8988T (cell line): Measurements from ENCODE around the gene LBR.
A peak's percentile ranks its signal among the peaks of the same experiment; 100 is the strongest.
"Not testable (repeated sequence)": the region's sequence is repeated elsewhere in the genome, so short reads cannot be mapped to it uniquely, and the experiment has no call there.

Source experiments
- DNase-seq: peaks from one replicate; pipeline ENCODE4 v3.0.0; 2011

LBR gene

DNA sequence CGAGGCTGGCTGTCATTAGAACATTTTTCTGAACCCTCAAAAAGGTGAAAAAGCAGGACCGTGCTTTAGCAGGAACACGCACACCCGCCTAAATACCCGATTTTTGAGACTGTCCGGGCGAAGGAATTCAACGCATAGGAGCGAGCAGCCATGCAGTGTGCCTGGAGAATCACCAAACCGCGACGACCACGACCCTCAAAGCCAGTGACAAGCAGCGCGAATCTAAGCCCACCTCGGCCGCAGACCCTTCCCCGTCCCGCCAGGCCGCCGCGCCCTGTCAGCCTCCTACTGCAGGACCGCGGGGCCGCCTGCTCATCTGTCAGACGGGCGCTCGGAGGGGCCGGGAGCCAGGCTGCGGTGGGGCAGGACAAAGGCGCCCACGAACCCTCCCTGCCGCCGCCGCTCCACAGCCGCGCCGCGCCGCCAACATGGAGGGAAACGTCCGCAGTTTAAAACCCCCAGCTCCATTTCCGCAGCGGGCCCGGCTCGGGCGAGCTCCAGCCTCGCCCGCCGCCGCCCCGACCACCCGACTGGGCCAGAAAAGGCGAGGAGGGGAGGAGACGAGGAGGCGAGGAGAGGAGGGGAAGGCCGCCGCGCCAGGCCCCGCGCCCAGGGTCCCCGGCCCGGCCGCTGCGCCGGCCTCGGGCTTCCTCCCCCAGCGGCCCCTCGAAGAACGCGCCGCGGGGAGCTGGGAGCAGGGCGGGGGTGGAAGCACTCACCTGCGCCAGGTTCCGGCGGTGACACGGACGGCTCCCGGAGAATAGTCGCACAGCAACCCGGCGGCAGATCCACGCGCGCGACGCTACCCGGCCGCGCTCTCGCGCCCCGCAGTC, at the start of gene LBR:
LBR (minus strand) TSS at position 804 of the 833 bp plus-strand sequence. CDS start 3,963 bp downstream, outside the sequence.
- peak; percentile 40 for DNase-seq

DNA sequence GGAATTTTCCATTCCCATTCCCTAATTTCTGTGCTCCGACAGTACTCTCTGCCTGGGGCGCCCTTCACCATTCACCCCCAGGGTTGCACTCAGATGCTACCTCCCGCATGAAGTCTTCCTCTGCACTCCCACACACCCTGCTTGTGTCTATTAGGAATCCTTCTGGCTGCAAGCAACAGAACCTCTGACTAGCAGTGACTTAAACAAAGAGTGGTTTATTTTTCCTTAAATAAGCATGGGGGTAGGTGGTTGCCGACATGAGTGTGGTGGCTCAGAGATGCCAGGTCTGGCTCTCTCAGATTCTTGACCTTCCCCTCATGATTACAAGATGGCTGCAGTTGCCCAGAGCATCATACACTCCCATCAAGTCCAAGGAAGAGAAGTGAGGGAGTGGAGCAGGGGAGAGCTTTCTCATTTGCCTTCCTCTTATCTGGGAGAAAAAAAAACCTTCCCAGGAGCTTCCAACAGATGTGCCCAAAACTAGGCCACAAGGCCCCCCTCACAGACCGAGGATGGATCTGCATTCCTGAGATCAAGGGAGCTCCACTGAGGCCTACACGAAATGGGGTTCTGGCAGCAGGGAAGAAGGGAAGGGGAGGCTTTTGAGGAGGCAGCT, 49.6 kb upstream of the LBR start:
- no peak for DNase-seq

DNA sequence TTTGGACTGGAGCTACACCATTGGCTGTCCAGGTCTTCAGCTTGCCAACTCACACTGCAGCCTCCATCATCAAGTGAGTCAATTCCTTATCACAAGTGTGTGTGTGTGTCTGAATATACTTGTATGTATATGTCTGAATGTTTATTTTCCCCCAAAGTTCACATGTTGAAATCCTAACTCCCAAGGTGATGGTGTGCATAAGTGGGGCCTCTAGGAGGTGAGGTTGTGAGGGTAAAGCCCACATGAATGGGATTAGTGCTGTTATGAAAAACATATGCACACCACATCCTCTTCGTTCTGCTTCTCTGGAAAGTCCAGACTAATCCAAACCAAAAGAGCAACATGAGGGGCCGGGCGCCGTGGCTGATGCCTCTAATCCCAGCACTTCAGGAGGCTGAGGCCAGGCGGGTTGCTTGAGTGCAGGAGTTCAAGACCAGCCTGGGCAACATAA, 48.7 kb upstream of the LBR start:
- no peak for DNase-seq

DNA sequence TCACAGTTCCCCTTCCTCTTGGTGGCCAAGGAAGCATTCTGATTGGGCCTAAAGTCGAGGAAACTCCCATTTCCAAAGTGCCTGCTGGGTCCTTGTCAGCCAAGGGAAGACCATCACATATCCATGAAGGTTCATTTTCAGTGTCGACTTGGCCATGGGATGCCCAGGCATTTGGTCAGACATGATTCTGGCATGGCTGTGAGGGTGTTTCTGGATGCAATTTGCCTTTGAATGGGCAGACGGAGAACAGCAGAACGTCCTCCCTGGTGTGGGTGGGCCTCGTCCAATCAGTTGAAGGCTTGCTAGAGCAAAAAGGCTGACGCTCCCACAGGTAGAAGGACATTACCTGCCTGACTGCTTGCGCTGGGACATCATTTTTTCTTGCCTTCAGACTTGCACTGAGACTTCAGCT, 48.3 kb upstream of the LBR start:
- no peak for DNase-seq

DNA sequence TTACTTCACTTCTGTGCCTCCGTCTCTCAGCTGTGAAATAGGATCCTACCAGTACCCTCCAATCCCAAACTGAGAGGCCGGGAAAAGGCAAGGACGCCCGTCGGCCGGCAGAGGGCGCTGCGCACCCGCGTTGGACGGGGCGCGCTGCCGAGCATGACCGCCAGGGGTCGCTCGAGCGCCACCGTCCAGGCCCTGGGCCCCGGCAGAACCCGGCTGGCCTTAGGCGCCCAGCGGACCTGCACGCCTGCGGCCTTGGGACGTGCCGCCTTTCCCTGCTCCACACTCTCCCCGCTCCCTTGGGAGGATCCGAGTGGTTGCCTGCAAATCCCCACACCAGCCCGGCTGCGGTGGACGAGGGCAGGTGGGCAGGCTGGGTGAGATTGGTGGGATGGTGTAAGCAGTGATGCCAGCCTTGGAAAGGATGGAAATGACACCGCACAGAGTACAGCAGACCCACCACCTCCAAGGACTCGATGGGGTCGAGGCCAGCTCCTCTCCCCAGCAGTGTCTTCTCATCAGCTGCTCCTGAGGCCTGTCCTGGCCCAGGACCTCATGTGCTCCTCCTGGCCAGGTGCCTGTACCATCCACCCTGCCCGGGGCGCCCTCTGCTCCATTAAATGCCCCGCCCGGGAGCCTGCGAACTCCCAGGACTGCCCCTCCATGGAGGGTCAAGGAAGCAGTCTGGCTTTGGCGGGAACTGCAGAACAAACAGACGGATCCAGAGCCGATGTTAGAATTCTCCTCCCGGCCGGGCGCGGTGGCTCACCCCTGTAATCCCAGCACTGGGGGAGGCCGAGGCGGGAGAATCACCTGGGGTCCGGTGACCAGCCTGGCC, 47.4 kb upstream of the LBR start:
- peak; percentile 87 for DNase-seq

DNA sequence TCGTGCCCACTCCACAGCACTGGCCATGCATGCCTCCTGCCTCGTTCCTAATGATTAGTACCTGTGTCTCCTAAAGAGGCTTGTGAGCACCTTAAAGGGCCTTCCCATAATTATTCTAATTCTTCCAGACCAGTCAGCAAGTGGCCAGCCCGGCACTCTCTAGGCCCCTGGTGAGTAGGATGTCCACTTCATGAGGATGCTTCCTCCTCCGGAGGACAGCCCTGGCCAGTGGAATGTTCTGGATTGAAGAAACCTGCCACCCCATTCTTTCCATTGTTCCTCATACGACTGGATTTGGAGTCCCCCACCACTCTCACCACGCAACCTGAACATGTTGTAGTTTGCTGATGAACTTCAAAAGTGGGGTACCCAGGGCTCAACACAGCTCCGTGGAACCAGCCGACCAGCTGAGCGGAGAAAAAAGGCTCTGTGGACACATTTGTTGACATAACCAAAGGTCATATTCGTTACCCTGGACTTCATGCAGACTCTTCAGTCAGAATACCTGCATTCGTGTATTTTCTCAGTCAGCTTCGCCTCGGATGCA, 46.7 kb upstream of the LBR start:
- DNase-seq = no peak

DNA sequence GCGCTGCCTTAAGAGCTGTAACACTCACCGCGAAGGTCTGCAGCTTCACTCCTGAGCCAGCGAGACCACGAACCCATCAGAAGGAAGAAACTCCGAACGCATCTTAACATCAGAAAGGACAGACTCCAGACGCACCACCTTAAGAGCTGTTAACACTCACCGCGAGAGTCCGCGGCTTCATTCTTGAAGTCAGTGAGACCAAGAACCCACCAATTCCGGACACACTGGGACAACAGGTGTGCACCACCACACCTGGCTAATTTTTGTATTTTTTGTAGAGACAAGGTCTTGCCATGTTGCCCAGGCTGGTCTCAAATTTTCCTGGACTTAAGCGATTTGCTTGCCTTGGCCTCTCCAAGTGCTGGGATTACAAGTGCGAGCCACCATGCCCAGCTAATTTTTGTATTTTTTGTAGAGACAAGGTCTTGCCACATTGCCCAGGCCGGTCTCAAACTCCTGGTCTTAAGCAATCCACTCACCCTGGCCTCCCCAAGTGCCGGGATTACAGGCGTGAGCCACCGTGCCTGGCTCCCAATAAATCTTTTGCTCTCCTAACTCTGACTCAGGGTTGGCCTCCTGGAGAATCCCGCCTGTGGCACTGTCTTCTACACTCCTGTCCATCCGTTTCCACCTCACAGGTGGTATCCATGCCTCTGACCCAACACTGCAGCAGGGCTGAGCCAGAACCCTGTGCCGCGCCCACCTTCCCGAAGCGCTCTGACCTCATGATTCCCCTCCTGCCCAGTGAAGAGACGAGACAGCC, 46.0 kb upstream of the LBR start:
- DNase-seq = not testable (repeated sequence)

DNA sequence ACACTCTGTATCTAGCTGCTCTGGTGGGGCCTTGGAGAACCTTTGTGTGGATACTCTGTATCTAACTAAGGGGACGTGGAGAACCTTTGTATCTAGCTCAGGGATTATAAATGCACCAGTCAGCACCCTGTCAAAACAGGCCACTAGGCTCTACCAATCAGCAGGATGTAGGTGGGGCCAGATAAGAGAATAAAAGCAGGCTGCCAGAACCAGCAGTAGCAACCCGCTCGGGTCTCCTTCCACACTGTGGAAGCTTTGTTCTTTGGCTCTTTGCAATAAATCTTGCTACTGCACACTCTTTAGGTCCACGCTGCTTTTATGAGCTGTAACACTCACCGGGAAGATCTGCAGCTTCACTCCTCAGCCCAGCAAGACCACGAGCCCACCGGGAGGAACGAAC, 45.4 kb upstream of the LBR start:
- DNase-seq = not testable (repeated sequence)

DNA sequence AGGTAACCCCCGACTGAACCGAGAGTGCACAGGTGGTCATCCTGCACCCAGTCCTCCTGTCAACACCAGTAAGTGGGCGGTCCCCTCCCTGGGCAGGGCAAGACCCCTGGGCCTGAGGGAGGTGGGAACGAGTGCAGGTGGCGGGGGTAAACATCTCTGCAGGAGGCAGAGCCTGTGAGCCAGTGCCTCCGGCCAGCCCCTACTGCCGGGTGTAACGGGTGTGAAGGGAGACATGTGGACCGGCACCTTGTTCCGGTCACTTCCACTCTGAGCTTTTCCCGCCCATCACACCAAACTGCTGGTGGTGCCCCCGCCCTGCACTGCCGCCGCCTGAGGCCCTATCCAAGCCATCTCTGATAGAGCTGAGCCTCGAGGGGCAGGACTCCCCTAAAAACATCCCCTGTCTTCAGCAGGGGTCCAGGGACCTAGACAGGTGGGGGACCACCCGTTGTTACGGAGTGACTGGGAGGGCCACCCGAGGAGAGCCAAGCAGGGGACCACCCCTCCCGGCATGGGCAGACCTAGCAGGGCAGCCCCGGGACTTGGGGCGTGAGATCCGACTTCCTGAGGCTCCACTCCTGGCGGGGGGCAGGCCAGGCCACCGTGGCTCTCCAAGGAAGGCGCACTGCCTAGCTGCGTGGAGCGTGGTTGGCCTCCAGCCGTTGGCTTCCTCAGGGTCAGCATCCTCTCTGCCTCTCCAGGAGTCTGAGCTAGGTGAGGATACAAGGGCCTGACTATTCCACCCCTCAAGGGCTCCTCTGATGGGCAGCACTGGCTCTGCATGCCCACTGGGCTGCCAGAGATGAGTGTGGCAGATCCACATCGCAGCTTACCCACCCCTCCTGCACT, 43.8 kb upstream of the LBR start:
- DNase-seq = no peak

DNA sequence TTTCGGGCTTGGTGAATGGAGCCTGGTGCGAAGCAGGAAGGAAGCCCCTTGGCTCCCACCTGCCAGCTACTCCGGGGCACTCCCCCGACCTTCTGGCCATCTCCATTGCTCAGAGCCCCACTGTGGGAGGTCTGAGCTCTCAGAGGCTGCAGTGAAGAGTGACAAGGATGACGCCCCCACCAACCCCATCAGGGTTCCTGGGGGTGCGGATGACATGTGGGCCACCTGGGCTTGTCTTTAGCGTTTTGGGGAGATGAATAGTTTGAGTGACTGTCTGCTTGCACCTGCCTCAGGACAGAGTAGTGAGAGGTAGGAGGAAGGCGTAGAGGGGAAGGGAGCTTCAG, 43.2 kb upstream of the LBR start:
- DNase-seq = no peak

DNA sequence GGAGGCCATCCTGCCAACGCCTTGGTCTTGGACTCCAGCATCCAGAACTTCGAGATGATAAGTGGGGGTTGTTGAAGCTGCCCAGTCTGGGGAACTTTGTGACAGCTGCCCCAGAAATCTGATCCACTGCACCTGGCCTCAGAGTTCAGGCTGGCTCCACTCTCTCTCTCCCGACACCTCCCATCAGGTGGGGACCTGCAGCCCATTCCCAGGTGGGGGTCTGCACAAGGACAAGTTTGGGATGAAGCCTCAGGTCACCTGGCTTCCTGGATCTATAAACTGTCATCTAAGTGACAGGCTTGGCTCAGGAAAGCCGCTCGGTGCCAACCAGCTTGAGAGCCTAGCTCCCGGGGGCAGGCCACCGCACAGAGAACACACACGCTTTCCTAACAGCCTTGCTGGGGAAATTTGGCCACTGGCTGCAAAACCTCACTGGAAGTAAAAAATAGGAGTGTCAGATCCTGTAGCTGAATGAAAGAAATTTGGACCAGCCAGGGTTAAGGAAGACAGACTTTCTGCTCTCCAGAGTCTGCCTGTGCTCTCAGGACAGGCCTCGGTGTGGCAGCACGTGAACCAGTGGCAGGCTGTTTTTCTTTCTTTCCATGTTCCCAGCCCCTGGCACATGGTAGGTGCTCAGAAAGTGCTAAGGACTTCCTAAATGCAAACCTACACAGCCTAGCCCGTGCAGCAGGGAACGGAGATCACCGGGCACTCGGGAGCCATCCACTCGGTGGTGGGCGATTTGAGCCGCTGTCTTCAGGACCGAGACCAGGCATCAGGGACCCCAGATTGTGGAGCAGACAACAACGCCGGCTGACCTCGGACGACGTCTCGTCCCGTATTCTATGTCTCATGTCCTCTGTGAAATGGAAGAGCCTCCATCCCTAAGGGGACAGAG, 42.6 kb upstream of the LBR start:
- no peak for DNase-seq

DNA sequence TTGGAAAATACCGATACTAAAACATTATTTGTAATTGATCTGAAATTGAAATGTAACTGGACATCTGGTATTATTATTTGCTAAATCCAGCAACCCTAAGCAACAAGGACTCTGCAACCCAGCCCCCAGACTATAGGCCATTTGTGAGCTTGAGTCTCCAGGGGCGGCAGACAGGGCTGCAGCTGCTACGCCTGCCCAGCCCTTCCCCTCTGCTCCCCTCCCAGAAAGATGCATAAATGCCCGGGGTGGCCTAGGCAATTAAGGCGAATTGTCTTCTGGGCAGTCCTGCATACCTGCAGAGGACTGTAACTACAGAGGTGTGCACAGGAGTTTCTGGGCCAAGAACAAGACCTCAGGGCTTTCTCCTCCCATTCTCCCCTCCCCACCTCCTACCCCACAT, 41.2 kb upstream of the LBR start:
- DNase-seq = no peak

DNA sequence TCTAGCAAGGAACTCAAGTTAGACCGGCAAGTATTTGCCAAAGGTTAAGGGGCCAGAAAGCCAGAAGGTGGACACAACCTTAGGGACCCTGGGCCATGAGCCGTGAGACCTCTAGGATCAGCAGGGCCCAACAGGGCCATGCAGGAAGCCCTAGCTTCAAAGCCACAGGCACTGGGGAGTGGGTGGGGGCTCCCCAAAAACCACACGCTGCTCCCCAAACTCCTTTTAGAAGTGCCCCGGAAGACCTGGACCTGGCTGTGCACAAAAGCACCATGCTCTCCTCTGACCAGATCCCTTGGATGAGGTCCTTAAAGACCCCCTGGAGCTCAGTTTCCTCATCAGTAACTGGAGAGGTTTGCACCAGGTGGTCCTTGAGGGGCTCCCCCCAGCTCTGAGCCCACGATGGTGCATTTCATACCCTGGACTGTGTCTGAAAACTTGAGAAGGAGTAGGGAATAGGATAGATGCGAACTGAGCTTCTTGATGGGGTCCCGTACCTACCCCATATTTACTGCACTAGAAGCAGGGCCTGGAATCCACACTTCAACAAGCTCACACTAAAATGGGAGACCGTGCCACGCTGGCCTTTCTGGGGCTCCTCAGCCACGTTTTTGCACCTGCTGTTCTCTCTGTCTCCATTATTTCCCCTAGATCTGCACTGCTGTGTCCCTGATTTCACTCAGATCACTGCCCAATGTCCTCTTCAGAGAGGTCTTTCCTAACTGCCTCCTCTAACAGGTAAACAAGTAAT, 40.6 kb upstream of the LBR start:
- no peak for DNase-seq

DNA sequence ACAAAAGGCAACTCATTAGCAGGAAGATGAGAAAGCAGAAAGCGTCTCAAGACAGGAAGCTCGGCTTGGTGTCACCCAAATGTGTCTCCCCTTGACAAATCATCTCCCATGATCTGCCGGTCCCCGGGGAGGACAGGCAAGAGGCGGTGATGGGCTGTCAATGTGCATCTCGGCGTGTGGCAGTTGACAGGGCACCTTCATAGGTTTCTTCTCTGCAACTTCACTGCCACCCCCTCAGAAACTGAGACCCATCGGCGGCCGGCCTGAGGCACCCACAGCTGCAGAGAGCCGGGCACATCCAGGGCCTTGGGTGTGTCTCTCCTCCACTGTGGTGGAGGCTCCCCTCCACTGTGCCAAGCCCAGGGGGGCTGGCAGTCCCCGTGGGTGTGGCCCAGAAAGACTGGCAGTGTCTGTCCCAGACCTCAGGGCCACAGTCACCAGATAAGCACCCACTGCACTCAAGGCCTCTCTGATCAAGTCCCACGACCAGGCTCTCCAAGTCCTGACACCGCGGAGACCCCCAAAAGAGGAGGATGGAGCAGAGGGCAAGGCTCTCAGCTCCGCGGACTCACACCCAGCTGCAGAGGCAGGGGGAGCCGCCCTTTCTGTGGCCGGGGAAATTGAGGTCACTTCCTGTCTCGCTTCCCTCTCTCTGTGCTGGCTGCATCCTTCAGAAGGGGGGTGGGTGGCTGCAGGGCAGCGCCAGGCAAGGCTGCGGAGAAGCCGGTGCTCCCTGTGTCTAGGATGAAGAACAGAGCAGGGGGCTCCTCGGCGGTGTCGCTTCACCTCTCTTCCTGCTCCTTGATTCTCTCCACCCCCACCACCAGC, 39.6 kb upstream of the LBR start:
- DNase-seq = no peak

DNA sequence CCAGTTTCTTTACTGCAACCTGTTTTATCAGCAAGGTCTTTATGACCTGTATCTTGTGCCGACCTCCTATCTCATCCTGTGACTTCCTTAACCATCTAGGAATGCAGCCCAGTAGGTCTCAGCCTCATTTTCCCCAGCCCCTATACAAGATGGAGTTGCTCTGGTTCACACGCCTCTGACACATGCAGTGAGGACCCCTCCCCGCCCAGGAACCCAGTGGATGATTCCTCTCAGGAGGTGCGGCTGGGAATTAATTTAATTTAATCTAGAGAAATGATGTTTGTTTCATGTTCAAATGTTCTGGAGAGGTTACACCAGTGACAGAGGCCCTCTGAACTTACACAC, 39.0 kb upstream of the LBR start:
- DNase-seq = no peak

DNA sequence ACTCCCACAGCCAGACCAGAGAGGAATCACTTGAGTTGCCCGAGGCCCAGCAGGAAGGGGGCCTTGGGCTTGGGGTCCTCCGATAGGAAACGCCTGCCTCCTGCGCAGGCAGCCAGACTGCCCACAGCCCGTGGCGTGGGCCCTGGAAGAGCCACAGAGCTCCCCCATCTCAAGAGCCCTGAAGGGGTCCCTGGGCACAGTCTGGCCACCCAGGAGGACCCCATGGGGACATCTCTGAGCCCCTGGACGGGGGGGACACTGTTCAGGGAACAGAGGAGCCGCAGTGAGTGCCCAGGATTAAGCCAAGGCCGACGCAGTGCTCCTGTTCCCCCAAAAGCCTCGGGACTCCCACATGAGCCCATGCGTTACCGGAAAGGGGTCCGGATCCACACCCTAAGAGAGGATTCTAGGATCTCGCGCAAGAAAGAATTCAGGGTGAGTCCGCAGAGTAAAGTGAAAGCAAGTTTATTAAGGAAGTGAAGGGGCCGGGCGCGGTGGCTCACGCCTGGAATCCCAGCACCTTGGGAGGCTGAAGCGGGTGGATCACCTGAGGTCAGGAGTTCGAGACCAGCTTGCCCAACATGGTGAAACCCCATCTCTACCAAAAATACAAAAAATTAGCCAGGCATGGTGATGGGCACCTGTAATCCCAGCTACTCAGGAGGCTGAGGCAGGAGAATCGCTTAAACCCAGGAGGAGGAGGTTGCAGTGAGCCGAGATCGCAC, 38.1 kb upstream of the LBR start:
- no peak for DNase-seq

DNA sequence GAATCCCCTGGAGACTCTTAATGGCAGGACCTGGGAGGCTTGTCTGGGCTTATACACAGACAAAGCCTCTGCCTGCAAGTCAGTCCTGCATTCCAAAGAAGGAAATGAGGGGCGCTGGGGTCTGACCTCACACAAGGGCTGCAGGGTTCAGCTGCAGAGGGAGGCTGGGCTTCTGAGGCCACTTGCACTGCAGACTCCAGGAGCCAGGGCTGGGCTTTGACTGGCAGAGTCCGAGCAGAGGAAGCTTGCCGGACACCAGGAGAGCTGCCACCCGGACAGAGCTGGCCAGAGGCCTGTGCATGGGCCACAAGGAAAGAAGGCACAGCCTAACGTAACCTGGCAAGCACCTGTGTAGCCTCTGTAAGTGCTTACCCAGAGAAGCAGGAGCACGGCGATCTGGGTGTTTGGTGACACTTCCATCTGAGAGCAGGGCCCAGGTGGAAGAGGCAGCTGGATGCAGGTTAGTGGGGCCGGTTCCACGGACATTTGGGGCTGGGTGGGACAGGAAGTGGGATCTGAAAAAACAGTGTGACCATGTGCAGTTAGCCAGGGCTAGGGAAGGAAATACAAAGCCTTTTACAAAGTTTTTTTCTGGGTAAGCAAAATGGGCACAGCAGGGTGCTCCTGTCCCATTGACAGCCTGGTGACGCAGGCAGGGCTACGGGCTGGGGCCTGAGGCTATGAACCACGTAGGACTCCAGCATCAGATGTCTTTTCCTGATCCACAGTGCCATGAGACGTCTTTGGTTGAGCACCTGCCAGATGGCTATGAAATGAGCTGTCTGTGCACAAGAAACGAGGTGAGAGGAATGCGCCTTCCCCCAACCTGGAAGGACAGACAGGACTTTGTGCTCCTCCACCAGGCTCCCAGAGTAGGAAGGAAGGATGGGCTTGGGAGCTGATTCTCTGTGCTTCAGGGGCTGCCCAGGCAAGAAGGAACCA, 37.3 kb upstream of the LBR start:
- DNase-seq = no peak
